Measurements from ENCODE around the gene ARMC2. TPM values are rescaled to one million over a fixed set of nuclear protein-coding genes. Genes with fewer than 3 reads are reported as not detected.

Gene ARMC2
- total and polyA plus RNA-seq, 8 donors, result 1.4 to 4.1 (median 2.4) TPM

DNA sequence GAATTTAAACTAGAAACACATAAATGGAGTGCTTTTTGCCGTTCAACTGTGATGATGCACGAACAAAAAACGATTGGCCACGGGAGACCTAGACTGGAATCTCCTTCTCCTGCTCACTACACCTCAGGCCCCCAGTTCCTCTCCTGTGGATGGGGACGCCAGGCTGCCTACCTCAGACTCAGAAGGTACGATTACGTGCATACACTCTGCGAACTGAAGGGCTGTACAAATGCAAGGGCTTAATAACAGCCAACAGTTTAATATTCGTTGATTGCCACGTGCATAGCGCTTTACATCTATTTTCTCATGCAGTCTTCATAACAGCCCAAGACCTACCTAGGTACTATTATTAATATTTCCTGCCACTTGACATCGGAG is 495 bp upstream of the ARMC2 start:
- no peaks in the 10 kb centered on the region for H3K36me3 ChIP-seq
- WGBS, 2 donors, result 39 to 44% methylated on average over 12 of the region's 12 CpGs
- H3K4me3 ChIP-seq, result peak overlapping the region; percentile 61 to 90 (median 82)
- no peaks in the 10 kb centered on the region for H3K27me3 ChIP-seq
- TF ChIP-seq, protein P1, sequence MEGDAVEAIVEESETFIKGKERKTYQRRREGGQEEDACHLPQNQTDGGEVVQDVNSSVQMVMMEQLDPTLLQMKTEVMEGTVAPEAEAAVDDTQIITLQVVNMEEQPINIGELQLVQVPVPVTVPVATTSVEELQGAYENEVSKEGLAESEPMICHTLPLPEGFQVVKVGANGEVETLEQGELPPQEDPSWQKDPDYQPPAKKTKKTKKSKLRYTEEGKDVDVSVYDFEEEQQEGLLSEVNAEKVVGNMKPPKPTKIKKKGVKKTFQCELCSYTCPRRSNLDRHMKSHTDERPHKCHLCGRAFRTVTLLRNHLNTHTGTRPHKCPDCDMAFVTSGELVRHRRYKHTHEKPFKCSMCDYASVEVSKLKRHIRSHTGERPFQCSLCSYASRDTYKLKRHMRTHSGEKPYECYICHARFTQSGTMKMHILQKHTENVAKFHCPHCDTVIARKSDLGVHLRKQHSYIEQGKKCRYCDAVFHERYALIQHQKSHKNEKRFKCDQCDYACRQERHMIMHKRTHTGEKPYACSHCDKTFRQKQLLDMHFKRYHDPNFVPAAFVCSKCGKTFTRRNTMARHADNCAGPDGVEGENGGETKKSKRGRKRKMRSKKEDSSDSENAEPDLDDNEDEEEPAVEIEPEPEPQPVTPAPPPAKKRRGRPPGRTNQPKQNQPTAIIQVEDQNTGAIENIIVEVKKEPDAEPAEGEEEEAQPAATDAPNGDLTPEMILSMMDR (IDR thresholded peaks at IDR 0.05), result no peak
- intact Hi-C loops (cut with DNase I), result no loop called here
- peak overlapping the region; percentile 42 to 63 (median 57) for H3K27ac ChIP-seq
- no peaks in the 10 kb centered on the region for H3K9me3 ChIP-seq
- H3K4me1 ChIP-seq, result peaks cover 0 to 9% (median 0%) of the 10 kb centered on the region in 3 donors
- DNase-seq (no peak), ATAC-seq (peak in 2 of 4 donors; percentile 1 to 5), FAIRE-seq (no peak)

DNA sequence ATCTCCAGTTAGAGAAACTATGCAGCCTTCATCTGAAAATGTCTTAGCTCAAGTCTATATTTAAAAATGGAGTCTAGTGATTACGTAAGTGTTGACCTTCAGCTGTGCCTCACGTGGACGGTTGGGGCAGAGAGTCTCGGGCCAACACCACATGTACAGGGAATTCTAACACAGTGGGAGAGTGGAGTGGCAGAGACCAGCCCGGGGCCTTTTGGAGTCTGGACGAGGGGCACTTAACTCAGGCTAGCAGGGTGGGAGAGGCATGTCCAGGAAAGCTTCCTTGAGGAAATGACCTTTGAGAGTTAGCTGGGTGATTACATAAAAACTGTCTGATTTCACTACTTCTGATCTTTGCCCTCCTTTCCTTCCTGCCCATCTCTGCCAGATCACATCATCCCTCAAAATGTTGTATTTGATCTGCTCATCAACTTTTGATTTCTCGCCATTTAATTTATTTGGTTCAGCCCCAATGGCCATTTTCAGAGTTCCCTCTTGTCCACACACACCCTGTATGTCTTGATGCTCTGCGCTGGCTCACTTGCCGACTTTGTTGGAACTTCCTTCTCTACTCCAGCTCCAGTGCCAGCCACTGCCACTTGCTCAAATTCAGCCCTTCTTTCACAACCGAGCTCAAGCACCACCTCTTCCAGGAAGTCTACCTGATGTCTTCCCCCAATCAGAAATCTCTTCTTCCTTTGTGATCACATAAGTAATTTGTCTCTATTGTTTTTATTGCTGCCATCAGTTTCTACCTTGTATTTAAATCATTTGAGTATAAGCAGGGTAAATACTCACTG is 2.6 kb downstream of the ARMC2 start:
- H3K36me3 ChIP-seq, result no peaks in the 10 kb centered on the region
- intact Hi-C loops (cut with DNase I), result no loop called here
- ATAC-seq (peak in 2 of 4 donors; percentile 32 to 35), FAIRE-seq (no peak), DNase-seq (peak in 4 of 6 donors; percentile 30 to 53 (median 47))
- H3K4me3 ChIP-seq, result no peak overlapping the region
- TF ChIP-seq, protein P1 (IDR thresholded peaks at IDR 0.05), result no peak
- no peaks in the 10 kb centered on the region for H3K9me3 ChIP-seq
- WGBS, 2 donors, result 57 to 60% methylated on average over 10 of the region's 10 CpGs
- H3K27ac ChIP-seq, result peak overlapping the region in 2 of 4 donors; percentile 14 to 24
- H3K27me3 ChIP-seq, result no peaks in the 10 kb centered on the region
- peaks cover 0 to 9% (median 0%) of the 10 kb centered on the region in 3 donors for H3K4me1 ChIP-seq

DNA sequence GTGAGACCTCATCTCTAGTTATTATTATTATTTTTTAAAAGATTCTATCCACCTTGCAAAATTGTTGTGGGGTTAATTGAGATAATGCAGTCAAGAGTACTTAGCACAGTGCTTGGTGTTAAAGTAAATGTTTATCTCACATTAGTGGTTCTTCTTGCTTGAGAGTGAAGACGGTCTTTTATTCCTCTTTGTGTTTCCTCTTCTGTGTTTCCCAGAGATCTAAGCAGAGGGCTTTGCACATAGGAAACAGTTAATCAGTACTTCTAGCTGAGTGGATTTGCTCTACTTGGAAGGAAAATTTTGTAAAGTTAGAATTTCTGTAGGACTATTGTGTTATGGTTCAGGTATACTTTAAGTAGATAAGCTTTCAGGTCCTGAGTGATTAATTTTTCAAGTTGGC is 3.5 kb downstream of the ARMC2 start:
- 81 to 89% methylated on average over 1 of the region's 1 CpG for WGBS, 2 donors
- no peak overlapping the region for H3K27ac ChIP-seq
- DNase-seq, result no peak
- intact Hi-C loops (cut with DNase I), result no loop called here
- H3K4me1 ChIP-seq, result peaks cover 0 to 9% (median 0%) of the 10 kb centered on the region in 3 donors
- no peak for ATAC-seq
- no peak overlapping the region for H3K4me3 ChIP-seq
- H3K27me3 ChIP-seq, result no peaks in the 10 kb centered on the region
- TF ChIP-seq, protein P1 (IDR thresholded peaks at IDR 0.05), result no peak
- FAIRE-seq, result no peak
- H3K9me3 ChIP-seq, result no peaks in the 10 kb centered on the region
- H3K36me3 ChIP-seq, result peaks cover 0 to 2% (median 0%) of the 10 kb centered on the region in 3 donors

DNA sequence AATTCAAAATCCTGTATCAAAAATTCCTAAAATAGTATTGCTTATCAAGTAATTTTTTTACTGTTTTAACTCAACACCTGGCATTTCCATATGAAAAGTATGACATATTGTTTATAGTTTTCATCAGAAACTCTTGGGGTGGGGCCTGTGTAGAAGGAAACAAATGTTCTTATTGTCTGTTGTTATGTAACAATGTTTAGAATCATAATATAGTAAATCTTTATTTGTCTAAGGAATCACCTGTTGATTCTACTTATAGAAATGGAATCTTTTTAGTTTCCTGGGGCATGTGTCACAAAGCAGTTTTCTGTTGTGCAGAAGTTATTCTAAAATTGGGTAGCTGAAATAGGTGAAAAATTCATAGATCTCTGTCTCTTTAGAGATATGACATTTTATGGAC is 4.9 kb downstream of the ARMC2 start:
- FAIRE-seq (no peak), ATAC-seq (no peak), DNase-seq (no peak)
- Histone ChIP-seq H3K27ac (no peak overlapping the region), H3K4me3 (no peak overlapping the region), H3K4me1 (peaks cover 0 to 9% (median 0%) of the 10 kb centered on the region in 3 donors), H3K9me3 (no peaks in the 10 kb centered on the region), H3K36me3 (peaks cover 0 to 8% (median 0%) of the 10 kb centered on the region in 3 donors), H3K27me3 (no peaks in the 10 kb centered on the region)
- TF ChIP-seq, protein P1 (IDR thresholded peaks at IDR 0.05), result no peak
- intact Hi-C loops (cut with DNase I), result no loop called here
